Heart left ventricle (tissue), 13 donors: Measurements from ENCODE around the gene RNASE4.

ENCODE experiments used
- POLR2A ChIP-seq, 2 donors: fragments of 450-650 bp; IDR thresholded peaks; one replicate each; pipeline ENCODE4 v1.6.1; 2017; ENCODE audit warnings: antibody characterized with exemption in 2 of 2, mild to moderate bottlenecking in 2 of 2, moderate library complexity in 2 of 2
- TF ChIP-seq, protein P1 (sequence below), 12 donors: fragments of 200-600 bp; sonication (generic) in 4 of 12; IDR thresholded peaks; one replicate each; pipeline versions ENCODE4 v1.5.0 to v1.8.0; 2018 to 2022; ENCODE audit warnings: antibody characterized with exemption in 12 of 12, mild to moderate bottlenecking in 5 of 12
- donor health status: ischemic (EF 13 %, LVEDD 7.1; RV severe dilation, severe dysfunction).
- donor health status: DM: no; HTN: yes; CAD: no.
- donor health status: DM: no; HTN: no; CAD: no.
- donor health status: ischemic (EF 25% LVEDD 6.9; RV normal size, moderate dysfunction).
- donor health status: ischemic (EF 25% LVEDD 5.7; RV mildly dilated, moderate dysfunction).
- donor health status: ischemic (EF 35%, LVEDD 5.7; RV mildly dilated, moderate dysfunction).
- donor health status: nonischemic (EF 11% LVEDD 7.7; RV severe dilation, severe dysfunction).
- donor health status: DM: yes; HTN: yes; CAD: no.
- donor health status: PGD.
- donor health status: ischemic (EF 29% LVEDD 5.4; RV normal size, mild dysfunction).
- donor health status: nonischemic (EF 23%, LVEDD 6.1; RV moderate dilation, normal function).

DNA sequence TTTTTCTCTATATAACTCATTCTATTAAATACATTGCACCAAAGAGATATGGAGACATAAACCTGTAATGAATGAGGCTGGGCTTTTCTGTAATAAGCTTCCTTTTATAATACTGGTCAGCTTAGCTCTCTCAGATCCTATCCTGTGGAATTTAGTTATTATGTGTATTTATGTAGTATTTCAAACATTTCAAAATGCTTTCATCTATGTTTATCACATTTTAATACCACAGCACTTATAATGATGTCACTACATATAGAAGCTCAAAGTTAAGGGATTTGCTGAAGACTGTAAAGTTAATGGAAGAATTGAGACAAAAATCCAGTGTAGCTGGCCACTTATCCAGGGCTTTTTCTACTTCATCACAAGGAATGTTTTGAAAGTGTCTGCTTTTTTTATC is 15.6 kb downstream of the RNASE4 start:
- no peak for TF ChIP-seq POLR2A (IDR thresholded peaks at IDR 0.05)
- TF ChIP-seq, protein P1, sequence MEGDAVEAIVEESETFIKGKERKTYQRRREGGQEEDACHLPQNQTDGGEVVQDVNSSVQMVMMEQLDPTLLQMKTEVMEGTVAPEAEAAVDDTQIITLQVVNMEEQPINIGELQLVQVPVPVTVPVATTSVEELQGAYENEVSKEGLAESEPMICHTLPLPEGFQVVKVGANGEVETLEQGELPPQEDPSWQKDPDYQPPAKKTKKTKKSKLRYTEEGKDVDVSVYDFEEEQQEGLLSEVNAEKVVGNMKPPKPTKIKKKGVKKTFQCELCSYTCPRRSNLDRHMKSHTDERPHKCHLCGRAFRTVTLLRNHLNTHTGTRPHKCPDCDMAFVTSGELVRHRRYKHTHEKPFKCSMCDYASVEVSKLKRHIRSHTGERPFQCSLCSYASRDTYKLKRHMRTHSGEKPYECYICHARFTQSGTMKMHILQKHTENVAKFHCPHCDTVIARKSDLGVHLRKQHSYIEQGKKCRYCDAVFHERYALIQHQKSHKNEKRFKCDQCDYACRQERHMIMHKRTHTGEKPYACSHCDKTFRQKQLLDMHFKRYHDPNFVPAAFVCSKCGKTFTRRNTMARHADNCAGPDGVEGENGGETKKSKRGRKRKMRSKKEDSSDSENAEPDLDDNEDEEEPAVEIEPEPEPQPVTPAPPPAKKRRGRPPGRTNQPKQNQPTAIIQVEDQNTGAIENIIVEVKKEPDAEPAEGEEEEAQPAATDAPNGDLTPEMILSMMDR (IDR thresholded peaks at IDR 0.05): no peak
